ENCODE measurements around the gene DNM3.

DNM3 gene

GRCh38 chr1:172185996-172186395 is 344.7 kb downstream of the DNM3 start:
- no peak for FAIRE-seq
- no peak for DNase-seq (ENCODE audit: extremely low spot score, insufficient read length, low read depth)

DNA sequence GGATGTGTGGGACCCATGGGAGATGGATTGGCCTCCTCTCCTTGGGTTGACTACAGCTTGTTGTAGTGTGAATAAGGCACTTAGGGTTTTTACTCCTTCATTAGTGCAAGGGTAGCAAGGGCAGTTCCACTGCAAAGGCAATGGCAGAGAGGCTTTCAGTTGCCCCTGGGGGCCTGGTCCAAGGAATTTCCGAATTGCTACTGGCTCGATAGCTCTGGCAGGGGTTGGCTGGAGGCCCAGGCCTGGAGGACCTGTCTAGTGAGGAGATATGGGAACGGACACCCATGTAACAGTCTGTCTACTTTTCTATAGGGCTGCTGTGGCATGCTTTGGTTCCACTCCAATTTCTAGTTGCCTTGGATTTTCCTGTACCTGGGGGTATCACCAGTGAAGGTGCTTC is 360.3 kb downstream of the DNM3 start:
- DNase-seq (ENCODE audit: extremely low spot score, insufficient read length, low read depth) (no peak), FAIRE-seq (no peak)

GRCh38 chr1:172203135-172203823 is 362.0 kb downstream of the DNM3 start:
- FAIRE-seq, result no peak

DNA sequence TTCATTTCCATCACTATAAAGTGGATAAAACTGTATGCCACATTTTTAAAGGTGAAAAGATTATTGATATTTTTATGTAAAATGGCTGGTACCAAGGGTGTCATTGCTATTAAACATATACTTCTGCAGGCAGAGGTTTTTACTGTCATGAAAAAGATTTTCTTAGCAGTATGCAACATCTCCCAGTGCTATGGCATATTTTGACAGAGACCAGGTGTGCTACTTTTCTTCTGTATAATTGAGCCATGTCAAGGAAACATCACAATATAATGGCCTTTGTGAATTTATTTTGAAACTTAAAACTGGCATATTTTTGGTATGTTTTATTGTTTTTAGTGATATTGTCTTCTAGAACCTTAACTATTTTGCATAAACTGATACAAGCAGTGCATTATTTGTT is 362.6 kb downstream of the DNM3 start:
- DNase-seq (ENCODE audit: extremely low spot score, insufficient read length, low read depth) (no peak), FAIRE-seq (no peak)

More at GRCh38 chr1:172203135-172203823, 362.0 kb downstream of the DNM3 start:
- no peak for DNase-seq (ENCODE audit: extremely low spot score, insufficient read length, low read depth)

- peak; percentile 74 for FAIRE-seq
Measured at GRCh38 chr1:172206256-172206655, 365.0 kb downstream of the DNM3 start.

DNA sequence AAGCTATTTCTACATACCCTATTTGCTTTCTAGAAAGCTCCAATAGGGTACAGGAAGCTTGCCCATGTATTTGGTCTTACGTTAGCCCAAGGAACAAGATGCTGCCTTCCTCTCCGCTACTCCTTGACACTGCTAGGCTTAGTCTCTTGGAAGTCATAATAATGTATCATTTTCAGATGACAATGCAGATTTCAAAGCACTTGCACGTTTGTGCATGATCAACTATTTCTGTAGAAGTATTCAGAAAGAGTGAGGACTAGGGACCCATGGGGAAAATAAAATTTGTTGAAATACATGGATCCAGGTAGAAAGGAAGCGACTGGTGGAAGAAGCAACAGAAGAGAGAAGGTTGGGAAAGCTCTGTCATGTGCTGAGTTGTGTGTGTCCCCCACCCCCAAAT is 367.3 kb downstream of the DNM3 start:
- DNase-seq (ENCODE audit: extremely low spot score, insufficient read length, low read depth), result no peak
- no peak for FAIRE-seq

More at GRCh38 chr1:172206256-172206655, 365.0 kb downstream of the DNM3 start:
- DNase-seq (ENCODE audit: extremely low spot score, insufficient read length, low read depth), result no peak

GRCh38 chr1:172211221-172211620 is 369.9 kb downstream of the DNM3 start:
- no peak for DNase-seq (ENCODE audit: extremely low spot score, insufficient read length, low read depth)
- no peak for FAIRE-seq

DNA sequence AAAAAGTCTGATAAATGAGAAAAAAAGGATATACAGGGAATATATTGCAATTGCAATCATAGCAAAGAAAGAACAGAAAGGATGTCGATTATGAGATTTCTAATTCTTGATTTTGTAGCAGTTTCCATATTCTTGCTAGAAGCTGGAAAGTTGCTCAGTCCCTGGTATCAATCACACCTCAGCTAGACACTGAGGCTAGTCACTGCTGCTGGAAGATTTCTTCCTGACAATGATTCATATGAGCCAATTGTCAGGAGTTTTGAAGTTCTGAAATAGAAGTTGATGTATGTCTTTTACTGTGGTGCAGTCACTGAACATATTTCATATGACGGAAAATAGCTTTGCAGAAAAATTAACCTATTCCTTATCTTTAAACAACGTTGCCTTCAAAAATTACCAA is 370.8 kb downstream of the DNM3 start:
- FAIRE-seq (no peak), DNase-seq (ENCODE audit: extremely low spot score, insufficient read length, low read depth) (no peak)

GRCh38 chr1:172215006-172215405 is 373.7 kb downstream of the DNM3 start:
- DNase-seq (ENCODE audit: extremely low spot score, insufficient read length, low read depth), result no peak
- no peak for FAIRE-seq

- DNase-seq (ENCODE audit: extremely low spot score, insufficient read length, low read depth) (no peak), FAIRE-seq (no peak)
Measured at GRCh38 chr1:172219966-172220365, 378.7 kb downstream of the DNM3 start.

- FAIRE-seq (no peak), DNase-seq (ENCODE audit: extremely low spot score, insufficient read length, low read depth) (no peak)
Measured at GRCh38 chr1:172220376-172220775, 379.1 kb downstream of the DNM3 start.

GRCh38 chr1:172221436-172221835 is 380.1 kb downstream of the DNM3 start:
- FAIRE-seq, result no peak
- no peak for DNase-seq (ENCODE audit: extremely low spot score, insufficient read length, low read depth)

DNA sequence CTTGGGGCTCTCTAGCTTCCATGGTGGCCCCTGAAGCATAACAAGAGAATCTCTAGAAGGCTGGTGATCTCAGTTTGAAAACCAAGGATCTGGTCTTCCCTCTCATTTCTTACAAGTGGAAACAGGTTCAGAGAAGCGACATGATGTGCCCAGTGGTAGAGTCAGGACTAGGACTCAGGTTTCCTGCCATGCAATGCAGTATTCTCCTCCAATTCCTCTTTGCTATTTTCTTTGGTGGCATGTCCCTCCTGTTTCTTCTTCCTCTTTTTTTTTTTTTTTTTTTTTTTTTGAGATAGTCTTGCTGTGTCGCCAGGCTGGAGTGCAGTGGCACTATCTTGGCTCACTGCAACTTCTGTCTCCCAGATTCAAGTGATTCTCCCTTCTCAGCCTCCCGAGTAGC is 383.6 kb downstream of the DNM3 start:
- FAIRE-seq (no peak), DNase-seq (ENCODE audit: extremely low spot score, insufficient read length, low read depth) (no peak)

GRCh38 chr1:172229942-172230341 is 388.6 kb downstream of the DNM3 start:
- DNase-seq (ENCODE audit: extremely low spot score, insufficient read length, low read depth) (no peak), FAIRE-seq (no peak)

- FAIRE-seq (peak; percentile 12), DNase-seq (ENCODE audit: extremely low spot score, insufficient read length, low read depth) (no peak)
Measured at GRCh38 chr1:172230526-172230925, 389.2 kb downstream of the DNM3 start.

DNA sequence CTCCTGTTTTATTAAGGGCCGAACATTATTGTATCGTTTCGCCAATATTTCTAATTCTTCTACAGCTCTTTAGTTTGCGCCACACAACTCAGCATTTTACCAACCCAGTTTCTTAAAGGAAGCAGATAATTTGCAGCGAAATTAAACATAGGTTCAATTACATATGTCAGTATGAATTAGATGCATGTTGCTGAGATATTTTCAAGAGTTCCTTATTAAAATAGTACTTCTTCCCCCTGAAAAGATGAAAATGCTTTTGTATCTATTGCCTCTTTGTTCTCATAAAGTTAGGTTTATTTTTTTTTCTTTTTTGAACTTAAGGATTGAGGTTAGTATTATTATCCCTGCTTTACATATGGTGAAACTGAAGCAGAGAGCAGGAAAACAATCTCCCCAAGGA is 395.7 kb downstream of the DNM3 start:
- FAIRE-seq (no peak), DNase-seq (ENCODE audit: extremely low spot score, insufficient read length, low read depth) (no peak)

- FAIRE-seq (no peak), DNase-seq (ENCODE audit: extremely low spot score, insufficient read length, low read depth) (no peak)
Measured at GRCh38 chr1:172238158-172238557, 396.9 kb downstream of the DNM3 start.

DNA sequence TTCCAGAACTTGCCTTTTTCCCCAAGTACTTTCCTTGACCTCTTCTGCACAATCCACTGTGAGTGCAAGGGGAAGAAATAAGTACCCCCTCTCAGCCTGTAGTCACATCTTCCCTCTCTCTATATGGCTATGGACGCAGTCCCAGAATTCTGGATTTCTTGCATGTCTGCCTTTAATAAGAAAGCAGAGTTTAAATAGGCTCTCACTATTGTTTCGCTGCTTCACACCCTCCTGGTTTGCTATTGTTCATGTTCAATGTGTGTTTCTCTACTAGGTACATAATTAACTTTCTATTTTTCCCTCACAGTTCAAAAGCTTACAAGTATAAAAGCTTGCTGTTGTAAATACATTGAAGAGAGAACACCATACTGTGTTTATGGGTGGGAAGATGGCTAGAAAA is 397.7 kb downstream of the DNM3 start:
- DNase-seq (ENCODE audit: extremely low spot score, insufficient read length, low read depth), result no peak
- FAIRE-seq, result no peak

- no peak for FAIRE-seq
Measured at GRCh38 chr1:172239901-172240300, 398.6 kb downstream of the DNM3 start.

GRCh38 chr1:172241540-172241939 is 400.2 kb downstream of the DNM3 start:
- DNase-seq (ENCODE audit: extremely low spot score, insufficient read length, low read depth), result no peak
- FAIRE-seq, result no peak

More at GRCh38 chr1:172239901-172240300, 398.6 kb downstream of the DNM3 start:
- no peak for DNase-seq (ENCODE audit: extremely low spot score, insufficient read length, low read depth)

DNA sequence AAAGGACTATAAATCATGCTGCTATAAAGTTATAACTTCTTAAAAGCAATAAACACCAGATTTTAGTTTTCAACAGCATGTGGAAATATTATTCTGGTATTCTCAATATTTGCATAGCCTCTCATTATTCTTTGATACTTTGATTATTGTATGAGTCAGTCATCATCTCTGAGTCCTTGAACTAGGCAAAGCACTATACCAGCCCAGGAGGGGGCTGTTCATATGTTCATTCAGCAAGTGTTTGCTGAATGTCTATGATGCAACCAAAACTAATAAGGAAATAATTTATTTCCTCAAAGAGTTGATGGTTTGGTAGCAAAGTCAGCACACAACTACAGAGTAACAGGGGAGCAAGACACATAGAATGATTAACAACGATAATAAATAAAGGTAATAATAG is 403.6 kb downstream of the DNM3 start:
- no peak for DNase-seq (ENCODE audit: extremely low spot score, insufficient read length, low read depth)
- FAIRE-seq, result no peak

DNA sequence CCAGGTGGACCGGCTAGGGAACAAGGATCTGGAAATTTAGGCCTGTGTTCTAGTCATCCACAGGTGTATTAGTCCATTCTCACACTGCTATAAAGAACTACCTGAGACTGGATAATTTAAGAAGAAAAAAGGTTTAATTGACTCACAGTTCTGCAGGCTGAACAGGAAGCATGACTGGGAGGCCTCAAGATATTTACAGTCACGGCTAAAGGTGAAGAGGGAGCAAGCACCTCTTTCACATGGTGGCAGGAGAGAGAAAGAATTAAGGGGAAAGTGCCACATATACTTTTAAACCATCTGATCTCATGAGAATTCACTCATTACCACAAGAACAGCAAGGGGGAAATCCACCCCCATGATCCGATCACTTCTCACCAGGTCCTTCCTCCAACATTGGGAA is 404.5 kb downstream of the DNM3 start:
- DNase-seq (ENCODE audit: extremely low spot score, insufficient read length, low read depth), result no peak
- no peak for FAIRE-seq

Data from GM18507 (cell line).